ENCODE data around the gene OTUD5. TPM values are rescaled to one million over a fixed set of nuclear protein-coding genes. Genes with fewer than 3 reads are reported as not detected.

Gene OTUD5
- total and polyA plus RNA-seq, 2 of the 13 experiments (the other 11 are each of a cell fraction or from before 2014, with no cell fraction given) = 18.4 to 42.2 TPM

DNA sequence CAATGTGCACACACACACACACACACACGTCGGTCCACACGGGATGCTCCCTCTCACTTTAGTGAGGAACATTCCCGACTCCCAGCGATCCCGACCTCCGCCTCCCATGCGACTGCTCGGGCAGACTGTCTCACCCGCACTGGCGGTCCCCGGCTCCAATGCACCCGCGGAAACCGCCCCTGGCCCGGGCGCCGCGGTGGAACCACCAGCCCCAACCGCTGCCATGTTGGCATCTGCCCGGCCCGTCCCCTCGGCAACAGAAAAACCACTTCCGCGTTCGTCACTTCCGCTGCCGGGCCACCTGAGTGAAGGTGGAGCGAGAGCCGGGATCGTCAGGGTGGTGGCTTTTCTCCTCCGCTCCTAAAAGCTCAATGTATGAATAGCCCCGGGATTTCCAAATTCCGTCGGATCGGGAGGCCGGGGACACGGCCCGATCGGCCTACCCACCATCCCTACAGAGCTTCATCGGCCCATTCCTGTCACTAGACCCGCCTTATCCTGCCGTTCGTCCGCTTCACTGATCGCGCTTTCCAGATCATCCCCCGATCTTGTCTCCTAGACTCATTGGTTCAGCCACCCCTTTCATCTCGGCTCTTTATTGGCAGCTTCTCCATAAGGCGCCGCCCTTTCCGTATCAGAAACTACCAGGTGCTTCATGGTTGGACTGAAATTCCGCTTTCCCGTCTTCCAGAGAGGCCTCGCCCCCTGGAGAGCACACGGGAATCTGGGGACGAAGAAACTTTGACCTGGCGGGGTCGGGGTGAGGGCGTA is 45.8 kb downstream of the OTUD5 start, which contains the start of gene SLC35A2 (continued):
- TF ChIP-seq, protein P1, sequence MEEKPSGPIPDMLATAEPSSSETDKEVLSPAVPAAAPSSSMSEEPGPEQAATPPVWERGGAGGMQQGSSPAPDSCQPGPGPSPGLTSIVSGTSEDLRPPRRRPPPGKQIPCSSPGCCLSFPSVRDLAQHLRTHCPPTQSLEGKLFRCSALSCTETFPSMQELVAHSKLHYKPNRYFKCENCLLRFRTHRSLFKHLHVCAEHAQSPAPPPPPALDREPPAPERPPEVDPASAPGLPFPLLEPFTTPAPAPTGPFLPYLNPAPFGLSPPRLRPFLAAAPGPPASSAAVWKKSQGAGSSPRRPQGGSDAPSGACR (CRISPR knock-in tag; IDR thresholded peaks at IDR 0.05) = no peak
- TF ChIP-seq ZNF737 (CRISPR knock-in tag; IDR thresholded peaks at IDR 0.05; ENCODE audit: borderline replicate concordance) = no peak
- TF ChIP-seq RAD51 (IDR thresholded peaks at IDR 0.05; ENCODE audit: borderline replicate concordance) = no peak
- peak; percentile 66; the same call in 1 of the 2 replicates for TF ChIP-seq ELF4 (CRISPR knock-in tag; IDR thresholded peaks at IDR 0.05; ENCODE audit: borderline replicate concordance)
- no peak for TF ChIP-seq PITX1 (CRISPR knock-in tag; IDR thresholded peaks at IDR 0.05)
- TF ChIP-seq NFKBIZ (CRISPR knock-in tag; IDR thresholded peaks at IDR 0.05) = no peak
- peak; percentile 36; the same call in 1 of the 2 replicates for TF ChIP-seq IRF2 (CRISPR knock-in tag; IDR thresholded peaks at IDR 0.05)
- no peak for TF ChIP-seq ZNF432 (CRISPR knock-in tag; IDR thresholded peaks at IDR 0.05; ENCODE audit: borderline replicate concordance)
- TF ChIP-seq, protein P2, sequence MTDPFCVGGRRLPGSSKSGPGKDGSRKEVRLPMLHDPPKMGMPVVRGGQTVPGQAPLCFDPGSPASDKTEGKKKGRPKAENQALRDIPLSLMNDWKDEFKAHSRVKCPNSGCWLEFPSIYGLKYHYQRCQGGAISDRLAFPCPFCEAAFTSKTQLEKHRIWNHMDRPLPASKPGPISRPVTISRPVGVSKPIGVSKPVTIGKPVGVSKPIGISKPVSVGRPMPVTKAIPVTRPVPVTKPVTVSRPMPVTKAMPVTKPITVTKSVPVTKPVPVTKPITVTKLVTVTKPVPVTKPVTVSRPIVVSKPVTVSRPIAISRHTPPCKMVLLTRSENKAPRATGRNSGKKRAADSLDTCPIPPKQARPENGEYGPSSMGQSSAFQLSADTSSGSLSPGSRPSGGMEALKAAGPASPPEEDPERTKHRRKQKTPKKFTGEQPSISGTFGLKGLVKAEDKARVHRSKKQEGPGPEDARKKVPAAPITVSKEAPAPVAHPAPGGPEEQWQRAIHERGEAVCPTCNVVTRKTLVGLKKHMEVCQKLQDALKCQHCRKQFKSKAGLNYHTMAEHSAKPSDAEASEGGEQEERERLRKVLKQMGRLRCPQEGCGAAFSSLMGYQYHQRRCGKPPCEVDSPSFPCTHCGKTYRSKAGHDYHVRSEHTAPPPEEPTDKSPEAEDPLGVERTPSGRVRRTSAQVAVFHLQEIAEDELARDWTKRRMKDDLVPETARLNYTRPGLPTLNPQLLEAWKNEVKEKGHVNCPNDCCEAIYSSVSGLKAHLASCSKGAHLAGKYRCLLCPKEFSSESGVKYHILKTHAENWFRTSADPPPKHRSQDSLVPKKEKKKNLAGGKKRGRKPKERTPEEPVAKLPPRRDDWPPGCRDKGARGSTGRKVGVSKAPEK (CRISPR knock-in tag; IDR thresholded peaks at IDR 0.05; ENCODE audit: borderline replicate concordance) = no peak
- no peak for TF ChIP-seq CAMTA2 (CRISPR knock-in tag; IDR thresholded peaks at IDR 0.05; ENCODE audit: borderline replicate concordance)
- TF ChIP-seq ZNF781 (CRISPR knock-in tag; IDR thresholded peaks at IDR 0.05; ENCODE audit: borderline replicate concordance, not compliant biosample characterization) = no peak
- no peak for TF ChIP-seq ZC3H4 (CRISPR knock-in tag; IDR thresholded peaks at IDR 0.05; ENCODE audit: borderline replicate concordance)
- peak; percentile 74 for TF ChIP-seq CREB1 (IDR thresholded peaks at IDR 0.05)
- peak; percentile 96 for TF ChIP-seq CREB1 (CRISPR knock-in tag; IDR thresholded peaks at IDR 0.05)
- TF ChIP-seq ZNF274 (CRISPR knock-in tag; IDR thresholded peaks at IDR 0.05) = no peak
- TF ChIP-seq, protein P3, sequence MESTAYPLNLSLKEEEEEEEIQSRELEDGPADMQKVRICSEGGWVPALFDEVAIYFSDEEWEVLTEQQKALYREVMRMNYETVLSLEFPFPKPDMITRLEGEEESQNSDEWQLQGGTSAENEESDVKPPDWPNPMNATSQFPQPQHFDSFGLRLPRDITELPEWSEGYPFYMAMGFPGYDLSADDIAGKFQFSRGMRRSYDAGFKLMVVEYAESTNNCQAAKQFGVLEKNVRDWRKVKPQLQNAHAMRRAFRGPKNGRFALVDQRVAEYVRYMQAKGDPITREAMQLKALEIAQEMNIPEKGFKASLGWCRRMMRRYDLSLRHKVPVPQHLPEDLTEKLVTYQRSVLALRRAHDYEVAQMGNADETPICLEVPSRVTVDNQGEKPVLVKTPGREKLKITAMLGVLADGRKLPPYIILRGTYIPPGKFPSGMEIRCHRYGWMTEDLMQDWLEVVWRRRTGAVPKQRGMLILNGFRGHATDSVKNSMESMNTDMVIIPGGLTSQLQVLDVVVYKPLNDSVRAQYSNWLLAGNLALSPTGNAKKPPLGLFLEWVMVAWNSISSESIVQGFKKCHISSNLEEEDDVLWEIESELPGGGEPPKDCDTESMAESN (CRISPR knock-in tag; conservative IDR thresholded peaks at IDR 0.05) = 0 out of 2 replicates have a peak, but pooled peaks have one; percentile 19
- TF ChIP-seq SMAD3 (CRISPR knock-in tag; IDR thresholded peaks at IDR 0.05) = no peak
- TF ChIP-seq, protein P4, sequence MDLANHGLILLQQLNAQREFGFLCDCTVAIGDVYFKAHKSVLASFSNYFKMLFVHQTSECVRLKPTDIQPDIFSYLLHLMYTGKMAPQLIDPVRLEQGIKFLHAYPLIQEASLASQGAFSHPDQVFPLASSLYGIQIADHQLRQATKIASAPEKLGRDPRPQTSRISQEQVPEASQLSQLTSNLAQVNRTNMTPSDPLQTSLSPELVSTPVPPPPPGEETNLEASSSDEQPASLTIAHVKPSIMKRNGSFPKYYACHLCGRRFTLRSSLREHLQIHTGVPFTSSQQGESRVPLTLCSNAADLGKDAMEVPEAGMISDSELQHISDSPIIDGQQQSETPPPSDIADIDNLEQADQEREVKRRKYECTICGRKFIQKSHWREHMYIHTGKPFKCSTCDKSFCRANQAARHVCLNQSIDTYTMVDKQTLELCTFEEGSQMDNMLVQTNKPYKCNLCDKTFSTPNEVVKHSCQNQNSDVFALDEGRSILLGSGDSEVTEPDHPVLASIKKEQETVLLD (CRISPR knock-in tag; IDR thresholded peaks at IDR 0.05; ENCODE audit: low read depth) = no peak
- TF ChIP-seq ZNF530 (CRISPR knock-in tag; IDR thresholded peaks at IDR 0.05; ENCODE audit: low read depth) = no peak
- TF ChIP-seq GTF3A (CRISPR knock-in tag; conservative IDR thresholded peaks at IDR 0.05) = no peak
- peak; percentile 74; the same call in 1 of the 2 replicates for TF ChIP-seq BATF2 (CRISPR knock-in tag; IDR thresholded peaks at IDR 0.05)
- TF ChIP-seq MTA1 (CRISPR knock-in tag; IDR thresholded peaks at IDR 0.05; ENCODE audit: borderline replicate concordance) = no peak
